Measurements from ENCODE around the gene PDK2. TPM values are rescaled to one million over a fixed set of nuclear protein-coding genes. Genes with fewer than 3 reads are reported as not detected.

PDK2 gene
- total RNA-seq, 1 donor from 2014 or later: 44.9 TPM

GRCh38 chr17:50051606-50052005, 43.5 kb upstream of the PDK2 start:
- no peak for DNase-seq (ENCODE audit: extremely low spot score, unreplicated experiment)
- H3K4me3 Mint-ChIP-seq: no peak overlapping the region

GRCh38 chr17:50052241-50052796, 42.8 kb upstream of the PDK2 start:
- TF ChIP-seq, protein P1, sequence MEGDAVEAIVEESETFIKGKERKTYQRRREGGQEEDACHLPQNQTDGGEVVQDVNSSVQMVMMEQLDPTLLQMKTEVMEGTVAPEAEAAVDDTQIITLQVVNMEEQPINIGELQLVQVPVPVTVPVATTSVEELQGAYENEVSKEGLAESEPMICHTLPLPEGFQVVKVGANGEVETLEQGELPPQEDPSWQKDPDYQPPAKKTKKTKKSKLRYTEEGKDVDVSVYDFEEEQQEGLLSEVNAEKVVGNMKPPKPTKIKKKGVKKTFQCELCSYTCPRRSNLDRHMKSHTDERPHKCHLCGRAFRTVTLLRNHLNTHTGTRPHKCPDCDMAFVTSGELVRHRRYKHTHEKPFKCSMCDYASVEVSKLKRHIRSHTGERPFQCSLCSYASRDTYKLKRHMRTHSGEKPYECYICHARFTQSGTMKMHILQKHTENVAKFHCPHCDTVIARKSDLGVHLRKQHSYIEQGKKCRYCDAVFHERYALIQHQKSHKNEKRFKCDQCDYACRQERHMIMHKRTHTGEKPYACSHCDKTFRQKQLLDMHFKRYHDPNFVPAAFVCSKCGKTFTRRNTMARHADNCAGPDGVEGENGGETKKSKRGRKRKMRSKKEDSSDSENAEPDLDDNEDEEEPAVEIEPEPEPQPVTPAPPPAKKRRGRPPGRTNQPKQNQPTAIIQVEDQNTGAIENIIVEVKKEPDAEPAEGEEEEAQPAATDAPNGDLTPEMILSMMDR (conservative IDR thresholded peaks at IDR 0.05): no peak
- Mint-ChIP-seq H3K27ac (no peak overlapping the region), H3K4me1 (ENCODE audit: unreplicated experiment) (peaks cover 30% of the 10 kb centered on the region), H3K27me3 (peaks cover 18% of the 10 kb centered on the region), H3K36me3 (no peaks in the 10 kb centered on the region), H3K4me3 (peak overlapping the region; percentile 53), H3K9me3 (no peaks in the 10 kb centered on the region)
- DNase-seq (ENCODE audit: extremely low spot score, unreplicated experiment): no peak

More at GRCh38 chr17:50051606-50052005, 43.5 kb upstream of the PDK2 start:
- peaks cover 33% of the 10 kb centered on the region for H3K4me1 Mint-ChIP-seq (ENCODE audit: unreplicated experiment)
- no peaks in the 10 kb centered on the region for H3K36me3 Mint-ChIP-seq
- no peaks in the 10 kb centered on the region for H3K9me3 Mint-ChIP-seq
- H3K27ac Mint-ChIP-seq: no peak overlapping the region
- TF ChIP-seq, protein P1 (conservative IDR thresholded peaks at IDR 0.05): no peak
- H3K27me3 Mint-ChIP-seq: peaks cover 11% of the 10 kb centered on the region

- Mint-ChIP-seq H3K27me3 (peaks cover 23% of the 10 kb centered on the region), H3K27ac (peak overlapping the region; percentile 61), H3K36me3 (no peaks in the 10 kb centered on the region), H3K4me1 (ENCODE audit: unreplicated experiment) (peaks cover 32% of the 10 kb centered on the region), H3K4me3 (peak overlapping the region; percentile 53), H3K9me3 (no peaks in the 10 kb centered on the region)
- TF ChIP-seq, protein P1 (conservative IDR thresholded peaks at IDR 0.05): no peak
- no peak for DNase-seq (ENCODE audit: extremely low spot score, unreplicated experiment)
Observed at GRCh38 chr17:50052822-50053653, 42.1 kb upstream of the PDK2 start.

- TF ChIP-seq, protein P1 (conservative IDR thresholded peaks at IDR 0.05): no peak
- H3K4me3 Mint-ChIP-seq: peak overlapping the region; percentile 53
- H3K27me3 Mint-ChIP-seq: peaks cover 29% of the 10 kb centered on the region
- H3K4me1 Mint-ChIP-seq (ENCODE audit: unreplicated experiment): peaks cover 35% of the 10 kb centered on the region
- no peak for DNase-seq (ENCODE audit: extremely low spot score, unreplicated experiment)
- peak overlapping the region; percentile 61 for H3K27ac Mint-ChIP-seq
- H3K36me3 Mint-ChIP-seq: no peaks in the 10 kb centered on the region
- H3K9me3 Mint-ChIP-seq: no peaks in the 10 kb centered on the region
Observed at GRCh38 chr17:50053654-50053960, 41.5 kb upstream of the PDK2 start.

DNA sequence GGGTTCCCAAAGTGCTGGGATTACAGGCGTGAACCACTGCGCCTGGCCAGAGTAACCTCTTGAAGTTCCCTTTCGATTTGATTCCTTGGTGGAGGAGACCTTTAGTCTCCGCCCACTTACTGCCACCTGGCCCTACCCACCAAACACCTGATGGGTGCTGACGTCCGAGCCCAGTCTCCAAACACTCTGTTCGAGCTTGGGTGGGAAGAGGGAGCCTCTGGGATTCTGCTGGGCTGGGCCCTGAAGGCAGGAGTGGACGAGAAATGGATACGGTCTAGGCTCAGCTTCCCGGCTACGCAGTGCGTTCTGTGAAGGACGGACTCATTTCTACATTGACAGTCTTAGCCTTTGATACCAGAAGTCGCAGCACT, 40.1 kb upstream of the PDK2 start:
- peak overlapping the region; percentile 93 for H3K4me3 Mint-ChIP-seq
- H3K4me1 Mint-ChIP-seq (ENCODE audit: unreplicated experiment): peaks cover 41% of the 10 kb centered on the region
- no peaks in the 10 kb centered on the region for H3K9me3 Mint-ChIP-seq
- peaks cover 33% of the 10 kb centered on the region for H3K27me3 Mint-ChIP-seq
- peak overlapping the region; percentile 98 for H3K27ac Mint-ChIP-seq
- no peaks in the 10 kb centered on the region for H3K36me3 Mint-ChIP-seq
- TF ChIP-seq, protein P1 (conservative IDR thresholded peaks at IDR 0.05): no peak
- DNase-seq (ENCODE audit: extremely low spot score, unreplicated experiment): no peak

Data from type B pancreatic cell (in vitro differentiated cells).